Activated CD4-positive, alpha-beta memory T cell treated with anti-CD3 and anti-CD28 coated beads, Interleukin-2, amount 10 ng/mL, durations not matched to agents 7 days and 5 days (primary cell): ENCODE data around the gene WBP11. TPM values are rescaled to one million over a fixed set of nuclear protein-coding genes. Genes with fewer than 3 reads are reported as not detected.
"Not testable (repeated sequence)": the region's sequence is repeated elsewhere in the genome, so short reads cannot be mapped to it uniquely, and the experiment has no call there.

ENCODE experiments used
- CTCF ChIA-PET: fragments of 350-600 bp; sonication (Branson Sonifier 250); formaldehyde crosslinking; loops from one replicate; lab custom pipeline; 2021; ENCODE audit warnings: antibody characterized with exemption, inconsistent platforms; lab: Charles Lee
- POLR2A ChIA-PET: fragments of 350-600 bp; sonication (Branson Sonifier 250); formaldehyde crosslinking; loops from one replicate; lab custom pipeline; 2021; ENCODE audit warnings: antibody characterized with exemption; lab: Charles Lee
- DNase-seq: peaks from one replicate; pipeline ENCODE4 v3.0.0-alpha.2; 2020
- H3K27ac Mint-ChIP-seq: one replicate; pipeline ENCODE4 v1.8.0; 2021; ENCODE audit warnings: mild to moderate bottlenecking, mixed read lengths
- H3K27me3 Mint-ChIP-seq: one replicate; pipeline ENCODE4 v1.8.0; 2021; ENCODE audit warnings: mixed read lengths
- H3K36me3 Mint-ChIP-seq: one replicate; pipeline ENCODE4 v1.8.0; 2021; ENCODE audit warnings: low read depth, mixed read lengths
- H3K4me1 Mint-ChIP-seq: one replicate; pipeline ENCODE4 v1.8.0; 2021; ENCODE audit warnings: mixed read lengths
- H3K4me3 Mint-ChIP-seq: one replicate; pipeline ENCODE4 v1.8.0; 2021; ENCODE audit warnings: mild to moderate bottlenecking, mixed read lengths
- H3K9me3 Mint-ChIP-seq: one replicate; pipeline ENCODE4 v1.8.0; 2021; ENCODE audit warnings: mixed read lengths
- total RNA-seq, 2 experiments: library from RNA; stranded (reverse); gene quantifications; one replicate each; pipeline ENCODE4 v1.2.3, GENCODE V29; 2021

The WBP11 gene
- total RNA-seq, 2 experiments from 2014 or later = 91.1 to 92.7 TPM

DNA sequence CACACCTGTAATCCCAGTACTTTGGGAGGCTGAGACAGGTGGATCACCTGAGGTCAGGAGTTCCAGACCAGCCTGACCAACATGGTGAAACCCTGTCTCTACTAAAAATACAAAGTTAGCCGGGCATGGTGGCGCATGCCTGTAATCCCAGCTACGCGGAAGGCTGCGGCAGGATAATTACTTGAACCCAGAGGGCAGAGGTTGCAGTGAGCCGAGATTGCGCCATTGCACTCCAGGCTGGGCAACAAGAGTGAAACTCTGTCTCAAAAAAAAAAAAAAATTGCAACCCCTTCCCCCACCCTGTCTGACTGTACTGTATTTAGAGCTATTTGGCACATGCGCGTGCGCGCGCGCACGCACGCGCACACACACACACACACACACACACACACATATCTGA, 66.8 kb downstream of the WBP11 start:
- H3K4me3 Mint-ChIP-seq, DNase-seq, H3K27ac Mint-ChIP-seq, H3K27me3 Mint-ChIP-seq, H3K36me3 Mint-ChIP-seq, H3K4me1 Mint-ChIP-seq, H3K9me3 Mint-ChIP-seq, POLR2A ChIA-PET: not testable (repeated sequence)
- CTCF ChIA-PET = interaction anchor here (1.1 to 1.9 kb wide), 2 partner anchors 12 to 33 kb away, joined by 3 to 5 read pairs; no protein-coding TSS in a partner anchor

Other genes with a start within 250 kb of the WBP11 start
- not detected for gene PLBD1, start 235.6 kb downstream of the WBP11 start, total RNA-seq
- gene GUCY2C, start 106.9 kb downstream of the WBP11 start, total RNA-seq = not detected
- 1 to 10 TPM; 2.0 to 2.4 TPM for gene C12orf60, start 192 bp upstream of the WBP11 start, total RNA-seq
- gene SMCO3, start 10.7 kb upstream of the WBP11 start, total RNA-seq = not detected
- not detected for gene ART4, start 40.0 kb upstream of the WBP11 start, total RNA-seq
- gene MGP, start 82.4 kb upstream of the WBP11 start, total RNA-seq = not detected
- gene ERP27, start 135.1 kb upstream of the WBP11 start, total RNA-seq = 1 to 10 TPM; 7.2 to 8.5 TPM
- gene ARHGDIB, start 158.1 kb upstream of the WBP11 start, total RNA-seq = 1,000 to 10,000 TPM; 1,463 to 1,491 TPM
- not detected for gene PDE6H, start 169.6 kb upstream of the WBP11 start, total RNA-seq